ENCODE results near the gene MAML2.

MAML2 gene

GRCh38 chr11:96024666-96025065 is 318.3 kb downstream of the MAML2 start:
- no peak overlapping the region for H3K4me3 ChIP-seq (ENCODE audit: low read depth, low read length)
- TF ChIP-seq CTCF (IDR thresholded peaks at IDR 0.05; ENCODE audit: low read depth, low read length) = no peak

- TF ChIP-seq CTCF (IDR thresholded peaks at IDR 0.05; ENCODE audit: low read depth, low read length) = no peak
- no peak overlapping the region for H3K4me3 ChIP-seq (ENCODE audit: low read depth, low read length)
Measured at GRCh38 chr11:96023275-96023674, 319.7 kb downstream of the MAML2 start.

GRCh38 chr11:96021901-96022650 is 320.9 kb downstream of the MAML2 start:
- no peak for TF ChIP-seq CTCF (IDR thresholded peaks at IDR 0.05; ENCODE audit: low read depth, low read length)
- H3K4me3 ChIP-seq (ENCODE audit: low read depth, low read length) = no peak overlapping the region

- H3K4me3 ChIP-seq (ENCODE audit: low read depth, low read length) = no peak overlapping the region
- TF ChIP-seq CTCF (IDR thresholded peaks at IDR 0.05; ENCODE audit: low read depth, low read length) = no peak
Measured at GRCh38 chr11:96019810-96020747, 322.9 kb downstream of the MAML2 start.

GRCh38 chr11:96019281-96019680 is 323.7 kb downstream of the MAML2 start:
- TF ChIP-seq CTCF (IDR thresholded peaks at IDR 0.05; ENCODE audit: low read depth, low read length) = no peak
- H3K4me3 ChIP-seq (ENCODE audit: low read depth, low read length) = no peak overlapping the region

- H3K4me3 ChIP-seq (ENCODE audit: low read depth, low read length) = no peak overlapping the region
- no peak for TF ChIP-seq CTCF (IDR thresholded peaks at IDR 0.05; ENCODE audit: low read depth, low read length)
Measured at GRCh38 chr11:96017856-96018255, 325.1 kb downstream of the MAML2 start.

Measured in WI38 (cell line).